Measurements from ENCODE around the gene PIK3R5.

DNA sequence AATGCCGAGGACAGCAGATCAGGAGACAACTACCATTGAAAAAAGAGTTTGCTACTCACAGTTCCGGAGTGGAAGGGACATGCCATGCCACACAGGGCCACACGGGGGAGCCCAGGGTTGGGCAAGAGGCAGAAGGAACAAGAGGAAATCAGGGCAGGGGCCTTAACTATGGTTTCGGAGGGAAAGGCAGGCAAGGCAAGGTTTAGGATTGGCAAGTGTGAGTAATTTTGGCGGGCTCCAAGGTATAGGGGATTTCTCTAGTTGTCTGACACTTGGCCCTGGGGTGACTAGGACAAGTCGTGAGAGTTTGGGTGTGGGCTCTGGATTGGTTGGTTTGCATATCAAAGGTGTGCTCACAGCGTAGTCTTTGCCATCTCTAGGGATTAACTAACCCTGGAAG, 28.8 kb upstream of the PIK3R5 start:
- TF ChIP-seq, protein P1, sequence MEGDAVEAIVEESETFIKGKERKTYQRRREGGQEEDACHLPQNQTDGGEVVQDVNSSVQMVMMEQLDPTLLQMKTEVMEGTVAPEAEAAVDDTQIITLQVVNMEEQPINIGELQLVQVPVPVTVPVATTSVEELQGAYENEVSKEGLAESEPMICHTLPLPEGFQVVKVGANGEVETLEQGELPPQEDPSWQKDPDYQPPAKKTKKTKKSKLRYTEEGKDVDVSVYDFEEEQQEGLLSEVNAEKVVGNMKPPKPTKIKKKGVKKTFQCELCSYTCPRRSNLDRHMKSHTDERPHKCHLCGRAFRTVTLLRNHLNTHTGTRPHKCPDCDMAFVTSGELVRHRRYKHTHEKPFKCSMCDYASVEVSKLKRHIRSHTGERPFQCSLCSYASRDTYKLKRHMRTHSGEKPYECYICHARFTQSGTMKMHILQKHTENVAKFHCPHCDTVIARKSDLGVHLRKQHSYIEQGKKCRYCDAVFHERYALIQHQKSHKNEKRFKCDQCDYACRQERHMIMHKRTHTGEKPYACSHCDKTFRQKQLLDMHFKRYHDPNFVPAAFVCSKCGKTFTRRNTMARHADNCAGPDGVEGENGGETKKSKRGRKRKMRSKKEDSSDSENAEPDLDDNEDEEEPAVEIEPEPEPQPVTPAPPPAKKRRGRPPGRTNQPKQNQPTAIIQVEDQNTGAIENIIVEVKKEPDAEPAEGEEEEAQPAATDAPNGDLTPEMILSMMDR (IDR thresholded peaks at IDR 0.05; ENCODE audit: insufficient read depth, low read length, poor library complexity, severe bottlenecking): peak; percentile 59
- no peak for TF ChIP-seq EZH2phosphoT487 (conservative IDR thresholded peaks at IDR 0.05; ENCODE audit: low read length)

All from SU-DHL-6 (cell line).